ENCODE results near the gene APOB. TPM values are rescaled to one million over a fixed set of nuclear protein-coding genes. Genes with fewer than 3 reads are reported as not detected.

APOB gene
- total RNA-seq, 4 donors from 2014 or later: 0.05 to 8.8 (median 2.3) TPM

GRCh38 chr2:21038403-21039073 lies 5.3 kb downstream of the APOB start:
- in situ Hi-C loops (cut with MboI; ENCODE audit: low sequenced_read_pairs in 4 of 4): no loop called here
- H3K4me1 ChIP-seq: peaks cover 15 to 18% of the 10 kb centered on the region in 2 donors
- DNase-seq (peak in 1 of 2 donors; percentile 52), ATAC-seq (peak; percentile 79 to 85)
- TF ChIP-seq, protein P1, sequence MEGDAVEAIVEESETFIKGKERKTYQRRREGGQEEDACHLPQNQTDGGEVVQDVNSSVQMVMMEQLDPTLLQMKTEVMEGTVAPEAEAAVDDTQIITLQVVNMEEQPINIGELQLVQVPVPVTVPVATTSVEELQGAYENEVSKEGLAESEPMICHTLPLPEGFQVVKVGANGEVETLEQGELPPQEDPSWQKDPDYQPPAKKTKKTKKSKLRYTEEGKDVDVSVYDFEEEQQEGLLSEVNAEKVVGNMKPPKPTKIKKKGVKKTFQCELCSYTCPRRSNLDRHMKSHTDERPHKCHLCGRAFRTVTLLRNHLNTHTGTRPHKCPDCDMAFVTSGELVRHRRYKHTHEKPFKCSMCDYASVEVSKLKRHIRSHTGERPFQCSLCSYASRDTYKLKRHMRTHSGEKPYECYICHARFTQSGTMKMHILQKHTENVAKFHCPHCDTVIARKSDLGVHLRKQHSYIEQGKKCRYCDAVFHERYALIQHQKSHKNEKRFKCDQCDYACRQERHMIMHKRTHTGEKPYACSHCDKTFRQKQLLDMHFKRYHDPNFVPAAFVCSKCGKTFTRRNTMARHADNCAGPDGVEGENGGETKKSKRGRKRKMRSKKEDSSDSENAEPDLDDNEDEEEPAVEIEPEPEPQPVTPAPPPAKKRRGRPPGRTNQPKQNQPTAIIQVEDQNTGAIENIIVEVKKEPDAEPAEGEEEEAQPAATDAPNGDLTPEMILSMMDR (IDR thresholded peaks at IDR 0.05 in 4 of 5, conservative IDR thresholded peaks at IDR 0.05 in 1 of 5): no peak
- TF ChIP-seq POLR2A (IDR thresholded peaks at IDR 0.05): no peak
- H3K27me3 ChIP-seq: no peaks in the 10 kb centered on the region
- no peaks in the 10 kb centered on the region for H3K36me3 ChIP-seq
- H3K27ac ChIP-seq: peak overlapping the region; percentile 60 to 69 (median 66)
- intact Hi-C loops (cut with DNase I; ENCODE audit: low total_unique reads): loop anchor here (5.0 kb wide), 1 partner anchor 386 kb away; the partner anchor contains the start of gene HS1BP3
- no peaks in the 10 kb centered on the region for H3K9me3 ChIP-seq
- peak overlapping the region in 1 of 4 donors; percentile 27 for H3K4me3 ChIP-seq

GRCh38 chr2:21037671-21038108 lies 6.2 kb downstream of the APOB start:
- Histone ChIP-seq H3K27me3 (no peaks in the 10 kb centered on the region), H3K36me3 (no peaks in the 10 kb centered on the region), H3K9me3 (no peaks in the 10 kb centered on the region), H3K4me1 (peaks cover 7 to 18% of the 10 kb centered on the region in 2 donors), H3K4me3 (no peak overlapping the region), H3K27ac (peak overlapping the region in 1 of 4 donors; percentile 69)
- intact Hi-C loops (cut with DNase I; ENCODE audit: low total_unique reads): loop anchor here (5.0 kb wide), 1 partner anchor 385 kb away; the partner anchor contains the start of gene HS1BP3
- ATAC-seq (no peak), DNase-seq (no peak)
- in situ Hi-C loops (cut with MboI; ENCODE audit: low sequenced_read_pairs in 4 of 4): no loop called here
- no peak for TF ChIP-seq POLR2A (IDR thresholded peaks at IDR 0.05)
- TF ChIP-seq, protein P1 (IDR thresholded peaks at IDR 0.05 in 4 of 5, conservative IDR thresholded peaks at IDR 0.05 in 1 of 5): no peak

GRCh38 chr2:21036708-21037670 lies 6.9 kb downstream of the APOB start:
- Histone ChIP-seq H3K4me3 (no peak overlapping the region), H3K36me3 (no peaks in the 10 kb centered on the region), H3K27me3 (no peaks in the 10 kb centered on the region), H3K27ac (no peak overlapping the region), H3K9me3 (no peaks in the 10 kb centered on the region), H3K4me1 (peaks cover 6 to 18% of the 10 kb centered on the region in 2 donors)
- in situ Hi-C loops (cut with MboI; ENCODE audit: low sequenced_read_pairs in 4 of 4) (no loop called here), intact Hi-C loops (cut with DNase I; ENCODE audit: low total_unique reads) (loop anchor here (5.0 kb wide), 1 partner anchor 385 kb away; the partner anchor contains the start of gene HS1BP3)
- no peak for DNase-seq
- TF ChIP-seq, protein P1 (IDR thresholded peaks at IDR 0.05 in 4 of 5, conservative IDR thresholded peaks at IDR 0.05 in 1 of 5): no peak
- TF ChIP-seq POLR2A (IDR thresholded peaks at IDR 0.05): no peak
- ATAC-seq: no peak

- intact Hi-C loops (cut with DNase I; ENCODE audit: low total_unique reads) (loop anchor here (5.0 kb wide), 1 partner anchor 384 kb away; the partner anchor contains the start of gene HS1BP3), in situ Hi-C loops (cut with MboI; ENCODE audit: low sequenced_read_pairs in 4 of 4) (no loop called here)
- Histone ChIP-seq H3K9me3 (no peaks in the 10 kb centered on the region), H3K27ac (no peak overlapping the region), H3K36me3 (no peaks in the 10 kb centered on the region), H3K27me3 (no peaks in the 10 kb centered on the region), H3K4me3 (no peak overlapping the region), H3K4me1 (peaks cover 6 to 18% of the 10 kb centered on the region in 2 donors)
- ATAC-seq: no peak
- no peak for DNase-seq
- TF ChIP-seq POLR2A (IDR thresholded peaks at IDR 0.05): no peak
- TF ChIP-seq, protein P1 (IDR thresholded peaks at IDR 0.05 in 4 of 5, conservative IDR thresholded peaks at IDR 0.05 in 1 of 5): no peak
These were observed 7.7 kb downstream of the APOB start for GRCh38 chr2:21035974-21036707.

All from gastrocnemius medialis (tissue), 4 donors.